Activated CD8-positive, alpha-beta T cell treated with anti-CD3 and anti-CD28 coated beads for 36 hours (primary cell): ENCODE data around the gene RTBDN. TPM values are rescaled to one million over a fixed set of nuclear protein-coding genes. Genes with fewer than 3 reads are reported as not detected.

Experiments used
- ATAC-seq: fragments of 200-7000 bp; cut with Tn5 transposase; one replicate; pipeline ENCODE4 v1.10.0; 2021; ENCODE audit warnings: mild to moderate bottlenecking, moderate library complexity
- CTCF ChIA-PET: fragments of 350-600 bp; sonication (Branson Sonifier 250); formaldehyde crosslinking; loops from one replicate; lab custom pipeline; 2021; ENCODE audit warnings: antibody characterized with exemption; lab: Charles Lee
- POLR2A ChIA-PET: fragments of 350-600 bp; sonication (Branson Sonifier 250); formaldehyde crosslinking; loops from one replicate; lab custom pipeline; 2021; ENCODE audit warnings: antibody characterized with exemption; lab: Charles Lee
- DNase-seq: peaks from one replicate; pipeline ENCODE4 v3.0.0-alpha.2; 2020
- H3K27ac Mint-ChIP-seq: one replicate; pipeline ENCODE4 v1.8.0; 2021; ENCODE audit warnings: mild to moderate bottlenecking, mixed read lengths
- H3K27me3 Mint-ChIP-seq: one replicate; pipeline ENCODE4 v1.8.0; 2021; ENCODE audit warnings: mixed read lengths
- H3K36me3 Mint-ChIP-seq: one replicate; pipeline ENCODE4 v1.8.0; 2021; ENCODE audit warnings: low read depth, mixed read lengths
- H3K4me1 Mint-ChIP-seq: one replicate; pipeline ENCODE4 v1.8.0; 2021; ENCODE audit warnings: low read depth, mixed read lengths
- H3K4me3 Mint-ChIP-seq: one replicate; pipeline ENCODE4 v1.8.0; 2021; ENCODE audit warnings: mild to moderate bottlenecking, moderate library complexity, mixed read lengths
- H3K9me3 Mint-ChIP-seq: one replicate; pipeline ENCODE4 v1.8.0; 2021; ENCODE audit warnings: mixed read lengths
- CTCF ChIP-seq: fragments of 200-600 bp; IDR thresholded peaks from one replicate; pipeline ENCODE4 v1.8.0; 2022; ENCODE audit warnings: antibody characterized with exemption, mild to moderate bottlenecking
- intact Hi-C: fragments of 100-400 bp; cut with micrococcal nuclease; formaldehyde crosslinking; loops from one replicate; pipeline ENCODE4 v1.10.0; 2022
- total RNA-seq, 2 experiments: library from RNA; stranded (reverse); gene quantifications; one replicate each; pipeline ENCODE4 v1.2.3, GENCODE V29; 2021

RTBDN gene
- total RNA-seq, 2 experiments from 2014 or later = not detected

GRCh38 chr19:12790628-12791344 lies 43.6 kb downstream of the RTBDN start:
- peak overlapping the region; percentile 95 for H3K4me3 Mint-ChIP-seq
- no peaks in the 10 kb centered on the region for H3K9me3 Mint-ChIP-seq
- H3K27me3 Mint-ChIP-seq = no peaks in the 10 kb centered on the region
- CTCF ChIA-PET = interaction anchor here (1.3 to 14.2 kb wide), 4 partner anchors 11 to 56 kb away, joined by 4 to 480 read pairs (median 167); partner anchors contain the start of gene RNASEH2A
- intact Hi-C loops = no loop called here
- peaks cover 37% of the 10 kb centered on the region for H3K4me1 Mint-ChIP-seq
- POLR2A ChIA-PET = interaction anchor here (0.5 to 3.3 kb wide), 23 partner anchors 8 to 459 kb away, joined by 3 to 97 read pairs (median 4); partner anchors contain the start of genes FBXW9, GET3, RNASEH2A and TNPO2
- no peak for TF ChIP-seq CTCF
- ATAC-seq = no peak
- peak overlapping the region; percentile 98 for H3K27ac Mint-ChIP-seq
- peaks cover 21% of the 10 kb centered on the region for H3K36me3 Mint-ChIP-seq
- DNase-seq = peak; percentile 37

- H3K36me3 Mint-ChIP-seq = peaks cover 21% of the 10 kb centered on the region
- ATAC-seq (peak; percentile 52), DNase-seq (peak; percentile 98)
- ChIA-PET POLR2A (interaction anchor here (0.6 to 1.7 kb wide), 9 partner anchors 8 to 277 kb away, joined by 3 to 17 read pairs (median 4); partner anchors contain the start of genes GET3 and TRIR), CTCF (interaction anchor here (2.6 to 14.2 kb wide), 4 partner anchors 10 to 57 kb away, joined by 8 to 480 read pairs (median 176); no protein-coding TSS in a partner anchor)
- H3K9me3 Mint-ChIP-seq = no peaks in the 10 kb centered on the region
- TF ChIP-seq CTCF = no peak
- no peaks in the 10 kb centered on the region for H3K27me3 Mint-ChIP-seq
- H3K4me3 Mint-ChIP-seq = peak overlapping the region; percentile 95
- H3K27ac Mint-ChIP-seq = peak overlapping the region; percentile 98
- peaks cover 34% of the 10 kb centered on the region for H3K4me1 Mint-ChIP-seq
- intact Hi-C loops = no loop called here
These were observed 44.3 kb downstream of the RTBDN start for GRCh38 chr19:12789904-12790619.

- H3K27ac Mint-ChIP-seq = peak overlapping the region; percentile 94
- peaks cover 18% of the 10 kb centered on the region for H3K36me3 Mint-ChIP-seq
- ChIA-PET CTCF (interaction anchor here (1.0 to 2.9 kb wide), 4 partner anchors 12 to 96 kb away, joined by 3 to 26 read pairs (median 4); partner anchors contain the start of gene RNASEH2A), POLR2A (interaction anchor here (0.7 to 1.7 kb wide), 4 partner anchors 11 to 67 kb away, joined by 4 to 17 read pairs (median 5); partner anchors contain the start of genes GET3 and TRIR)
- no peaks in the 10 kb centered on the region for H3K27me3 Mint-ChIP-seq
- TF ChIP-seq CTCF = no peak
- no peaks in the 10 kb centered on the region for H3K9me3 Mint-ChIP-seq
- DNase-seq = peak; percentile 65
- intact Hi-C loops = no loop called here
- H3K4me1 Mint-ChIP-seq = peaks cover 27% of the 10 kb centered on the region
- ATAC-seq = peak; percentile 0
- peak overlapping the region; percentile 95 for H3K4me3 Mint-ChIP-seq
These were observed 45.1 kb downstream of the RTBDN start for GRCh38 chr19:12789098-12789903.

GRCh38 chr19:12788682-12789097 lies 45.7 kb downstream of the RTBDN start:
- POLR2A ChIA-PET = interaction anchor here (0.7 to 1.7 kb wide), 5 partner anchors 7 to 66 kb away, joined by 3 to 17 read pairs (median 4); partner anchors contain the start of gene TRIR
- intact Hi-C loops = no loop called here
- TF ChIP-seq CTCF = no peak
- DNase-seq (peak; percentile 80), ATAC-seq (no peak)
- Mint-ChIP-seq H3K36me3 (peaks cover 15% of the 10 kb centered on the region), H3K9me3 (no peaks in the 10 kb centered on the region), H3K27me3 (no peaks in the 10 kb centered on the region), H3K4me3 (peak overlapping the region; percentile 86), H3K27ac (peak overlapping the region; percentile 94), H3K4me1 (peaks cover 24% of the 10 kb centered on the region)
- CTCF ChIA-PET = interaction anchor here (1.0 to 3.8 kb wide), 5 partner anchors 7 to 96 kb away, joined by 3 to 26 read pairs (median 6); partner anchors contain the start of gene RNASEH2A
